Measurements from ENCODE around the gene AP2A2.
"Not testable (repeated sequence)": the region's sequence is repeated elsewhere in the genome, so short reads cannot be mapped to it uniquely, and the experiment has no call there.

The AP2A2 gene

GRCh38 chr11:952406-953385 lies 27.0 kb downstream of the AP2A2 start:
- no peaks in the 10 kb centered on the region for H3K27me3 Mint-ChIP-seq
- H3K4me3 Mint-ChIP-seq, result no peak overlapping the region
- no peak overlapping the region for H3K27ac Mint-ChIP-seq
- H3K36me3 Mint-ChIP-seq, result peaks cover 11% of the 10 kb centered on the region
- H3K4me1 Mint-ChIP-seq (ENCODE audit: low read depth), result peaks cover 32% of the 10 kb centered on the region
- H3K9me3 Mint-ChIP-seq (ENCODE audit: low read depth), result peaks cover 4% of the 10 kb centered on the region

GRCh38 chr11:953512-953911 lies 27.8 kb downstream of the AP2A2 start:
- Mint-ChIP-seq H3K27me3 (no peaks in the 10 kb centered on the region), H3K9me3 (ENCODE audit: low read depth) (no peaks in the 10 kb centered on the region), H3K4me3 (no peak overlapping the region), H3K4me1 (ENCODE audit: low read depth) (peaks cover 32% of the 10 kb centered on the region), H3K36me3 (peaks cover 7% of the 10 kb centered on the region), H3K27ac (no peak overlapping the region)

GRCh38 chr11:954392-955153 lies 28.9 kb downstream of the AP2A2 start:
- Mint-ChIP-seq H3K4me3 (no peak overlapping the region), H3K27ac (peak overlapping the region; percentile 28)

GRCh38 chr11:955154-956063 lies 29.7 kb downstream of the AP2A2 start:
- no peaks in the 10 kb centered on the region for H3K36me3 Mint-ChIP-seq
- H3K27ac Mint-ChIP-seq, result peak overlapping the region; percentile 28
- H3K4me1 Mint-ChIP-seq (ENCODE audit: low read depth), result peaks cover 34% of the 10 kb centered on the region
- H3K4me3 Mint-ChIP-seq, result no peak overlapping the region
- no peaks in the 10 kb centered on the region for H3K27me3 Mint-ChIP-seq
- no peaks in the 10 kb centered on the region for H3K9me3 Mint-ChIP-seq (ENCODE audit: low read depth)

More at GRCh38 chr11:954392-955153, 28.9 kb downstream of the AP2A2 start:
- H3K36me3 Mint-ChIP-seq, result peaks cover 4% of the 10 kb centered on the region
- H3K27me3 Mint-ChIP-seq, result no peaks in the 10 kb centered on the region
- H3K4me1 Mint-ChIP-seq (ENCODE audit: low read depth), result peaks cover 34% of the 10 kb centered on the region
- no peaks in the 10 kb centered on the region for H3K9me3 Mint-ChIP-seq (ENCODE audit: low read depth)

GRCh38 chr11:957212-957920 lies 31.7 kb downstream of the AP2A2 start:
- Mint-ChIP-seq H3K4me1 (ENCODE audit: low read depth) (peaks cover 30% of the 10 kb centered on the region), H3K27ac (peak overlapping the region; percentile 30), H3K36me3 (no peaks in the 10 kb centered on the region), H3K4me3 (no peak overlapping the region), H3K27me3 (no peaks in the 10 kb centered on the region), H3K9me3 (ENCODE audit: low read depth) (no peaks in the 10 kb centered on the region)

GRCh38 chr11:958101-958500 lies 32.4 kb downstream of the AP2A2 start:
- peak overlapping the region; percentile 30 for H3K27ac Mint-ChIP-seq
- H3K4me1 Mint-ChIP-seq (ENCODE audit: low read depth), result peaks cover 26% of the 10 kb centered on the region
- no peaks in the 10 kb centered on the region for H3K9me3 Mint-ChIP-seq (ENCODE audit: low read depth)
- H3K4me3 Mint-ChIP-seq, result no peak overlapping the region
- no peaks in the 10 kb centered on the region for H3K36me3 Mint-ChIP-seq
- no peaks in the 10 kb centered on the region for H3K27me3 Mint-ChIP-seq

- Mint-ChIP-seq H3K27me3 (no peaks in the 10 kb centered on the region), H3K36me3 (peaks cover 2% of the 10 kb centered on the region), H3K4me1 (ENCODE audit: low read depth) (peaks cover 20% of the 10 kb centered on the region), H3K4me3 (no peak overlapping the region), H3K9me3 (ENCODE audit: low read depth) (no peaks in the 10 kb centered on the region), H3K27ac (peak overlapping the region; percentile 66)
Observed at GRCh38 chr11:959027-959426, 33.4 kb downstream of the AP2A2 start.

- Mint-ChIP-seq H3K4me1 (ENCODE audit: low read depth) (peaks cover 15% of the 10 kb centered on the region), H3K27me3 (no peaks in the 10 kb centered on the region), H3K9me3 (ENCODE audit: low read depth) (no peaks in the 10 kb centered on the region), H3K4me3 (no peak overlapping the region), H3K27ac (no peak overlapping the region), H3K36me3 (peaks cover 3% of the 10 kb centered on the region)
Observed at GRCh38 chr11:959608-960007, 33.9 kb downstream of the AP2A2 start.

- not testable (repeated sequence) for H3K27me3 Mint-ChIP-seq; H3K36me3 Mint-ChIP-seq; H3K4me3 Mint-ChIP-seq; H3K27ac Mint-ChIP-seq; H3K9me3 Mint-ChIP-seq (ENCODE audit: low read depth)
- H3K4me1 Mint-ChIP-seq (ENCODE audit: low read depth), result peaks cover 13% of the 10 kb centered on the region
Observed at GRCh38 chr11:961310-961920, 35.7 kb downstream of the AP2A2 start.

- peaks cover 5% of the 10 kb centered on the region for H3K36me3 Mint-ChIP-seq
- H3K27ac Mint-ChIP-seq, result peak overlapping the region; percentile 28
- H3K4me3 Mint-ChIP-seq, result no peak overlapping the region
Observed at GRCh38 chr11:961921-962320, 36.3 kb downstream of the AP2A2 start.

GRCh38 chr11:962688-963087 lies 37.0 kb downstream of the AP2A2 start:
- Mint-ChIP-seq H3K36me3 (peaks cover 5% of the 10 kb centered on the region), H3K27me3 (no peaks in the 10 kb centered on the region), H3K9me3 (ENCODE audit: low read depth) (no peaks in the 10 kb centered on the region), H3K4me1 (ENCODE audit: low read depth) (peaks cover 14% of the 10 kb centered on the region), H3K27ac (no peak overlapping the region), H3K4me3 (no peak overlapping the region)

More at GRCh38 chr11:961921-962320, 36.3 kb downstream of the AP2A2 start:
- H3K9me3 Mint-ChIP-seq (ENCODE audit: low read depth), result no peaks in the 10 kb centered on the region
- no peaks in the 10 kb centered on the region for H3K27me3 Mint-ChIP-seq
- H3K4me1 Mint-ChIP-seq (ENCODE audit: low read depth), result peaks cover 14% of the 10 kb centered on the region

- Mint-ChIP-seq H3K27me3 (no peaks in the 10 kb centered on the region), H3K9me3 (ENCODE audit: low read depth) (no peaks in the 10 kb centered on the region), H3K4me3 (no peak overlapping the region), H3K4me1 (ENCODE audit: low read depth) (peaks cover 13% of the 10 kb centered on the region), H3K27ac (no peak overlapping the region), H3K36me3 (peaks cover 5% of the 10 kb centered on the region)
Observed at GRCh38 chr11:963852-964251, 38.2 kb downstream of the AP2A2 start.

GRCh38 chr11:965206-965775 lies 39.6 kb downstream of the AP2A2 start:
- Mint-ChIP-seq H3K4me3 (no peak overlapping the region), H3K36me3 (peaks cover 8% of the 10 kb centered on the region), H3K27me3 (no peaks in the 10 kb centered on the region), H3K9me3 (ENCODE audit: low read depth) (no peaks in the 10 kb centered on the region), H3K4me1 (ENCODE audit: low read depth) (peaks cover 20% of the 10 kb centered on the region), H3K27ac (no peak overlapping the region)

Measured in activated naive CD8-positive, alpha-beta T cell (primary cell).